Measurements from ENCODE around the gene CEACAM4.
"Not testable (repeated sequence)": the region's sequence is repeated elsewhere in the genome, so short reads cannot be mapped to it uniquely, and the experiment has no call there.

The CEACAM4 gene

GRCh38 chr19:41584931-41585330, 41.9 kb downstream of the CEACAM4 start:
- H3K9me3 ChIP-seq (ENCODE audit: control insufficient read depth, low read length): peaks cover 30% of the 10 kb centered on the region
- H3K4me1 ChIP-seq (ENCODE audit: control insufficient read depth, insufficient read depth, low read length, poor library complexity, severe bottlenecking): no peaks in the 10 kb centered on the region
- 71 to 80% methylated on average over 1 of the region's 1 CpG for WGBS, 2 experiments (ENCODE audit: insufficient coverage in 2 of 2)
- H3K27ac ChIP-seq (ENCODE audit: low read depth, low read length, severe bottlenecking): no peak overlapping the region
- H3K36me3 ChIP-seq (ENCODE audit: control insufficient read depth, insufficient read depth, low read length): no peaks in the 10 kb centered on the region
- no peak overlapping the region for H3K4me3 ChIP-seq (ENCODE audit: extremely low read depth, insufficient read depth, low read length, poor library complexity, severe bottlenecking)

DNA sequence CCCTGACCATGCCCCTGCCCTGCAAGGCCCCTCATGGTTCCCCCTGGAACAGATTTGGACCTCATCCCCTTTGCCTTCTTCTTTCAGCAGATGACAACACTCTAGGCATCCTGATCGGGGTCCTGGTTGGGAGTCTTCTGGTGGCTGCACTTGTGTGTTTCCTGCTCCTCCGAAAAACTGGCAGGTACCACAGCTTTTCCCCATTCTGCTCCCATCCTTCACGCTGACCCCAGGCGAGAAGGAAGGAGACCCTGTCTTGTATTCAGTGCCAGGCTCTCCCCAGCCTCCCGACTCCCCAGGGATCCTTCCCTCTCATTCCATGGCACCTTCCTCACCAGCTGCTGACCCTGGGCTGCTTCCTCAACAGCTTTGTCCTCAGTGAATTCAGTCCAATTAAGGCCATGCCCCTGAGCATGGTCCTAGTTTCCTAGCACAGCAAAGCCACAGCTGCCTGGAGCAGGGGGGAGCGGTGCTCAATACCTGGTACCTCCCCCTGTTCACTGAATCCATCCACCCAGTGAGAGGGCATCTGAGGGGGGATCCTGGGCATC, 42.5 kb downstream of the CEACAM4 start:
- peaks cover 32% of the 10 kb centered on the region for H3K9me3 ChIP-seq (ENCODE audit: control insufficient read depth, low read length)
- H3K4me3 ChIP-seq (ENCODE audit: extremely low read depth, insufficient read depth, low read length, poor library complexity, severe bottlenecking): no peak overlapping the region
- H3K27ac ChIP-seq (ENCODE audit: low read depth, low read length, severe bottlenecking): no peak overlapping the region
- H3K4me1 ChIP-seq (ENCODE audit: control insufficient read depth, insufficient read depth, low read length, poor library complexity, severe bottlenecking): no peaks in the 10 kb centered on the region
- 21 to 55% methylated on average over 4 to 5 of the region's 6 CpGs for WGBS, 2 experiments (ENCODE audit: insufficient coverage in 2 of 2)
- no peaks in the 10 kb centered on the region for H3K36me3 ChIP-seq (ENCODE audit: control insufficient read depth, insufficient read depth, low read length)

DNA sequence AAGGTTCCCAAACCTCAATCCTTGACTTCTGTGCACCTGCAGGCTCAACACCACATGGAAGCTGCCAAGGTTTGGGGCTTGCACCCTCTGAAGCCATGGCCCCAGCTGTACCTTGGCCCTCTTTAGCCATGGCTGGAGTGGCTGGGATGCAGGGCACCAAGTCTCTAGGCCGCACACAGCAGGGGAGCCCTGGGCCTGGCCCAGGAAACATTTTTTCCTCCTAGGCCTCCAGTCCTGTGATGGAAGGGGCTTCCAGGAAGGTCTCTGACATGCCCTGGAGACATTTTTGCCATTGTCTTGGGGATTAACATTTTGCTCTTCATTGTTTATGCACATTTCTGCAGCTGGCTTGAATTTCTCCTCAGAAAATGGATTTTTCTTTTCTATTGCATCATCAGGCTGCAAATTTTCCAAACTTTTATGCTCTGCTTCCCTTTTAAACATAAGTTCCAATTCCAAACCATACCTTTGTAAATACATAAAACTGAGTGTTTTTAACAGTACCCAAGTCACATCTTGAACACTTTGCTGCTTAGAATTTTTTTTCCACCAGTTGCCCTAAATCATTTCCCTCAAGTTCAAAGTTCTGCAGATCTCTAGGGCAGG, 44.2 kb downstream of the CEACAM4 start:
- WGBS, 2 experiments (ENCODE audit: insufficient coverage in 2 of 2): 100% methylated on average over 1 of the region's 1 CpG; no CpG with 5 or more reads in 1 of the 2 experiments
- not testable (repeated sequence) for H3K4me1 ChIP-seq (ENCODE audit: control insufficient read depth, insufficient read depth, low read length, poor library complexity, severe bottlenecking); H3K4me3 ChIP-seq (ENCODE audit: extremely low read depth, insufficient read depth, low read length, poor library complexity, severe bottlenecking); H3K36me3 ChIP-seq (ENCODE audit: control insufficient read depth, insufficient read depth, low read length); H3K27ac ChIP-seq (ENCODE audit: low read depth, low read length, severe bottlenecking)
- H3K9me3 ChIP-seq (ENCODE audit: control insufficient read depth, low read length): peaks cover 32% of the 10 kb centered on the region

- WGBS, 2 experiments (ENCODE audit: insufficient coverage in 2 of 2): 45 to 58% methylated on average over 2 to 3 of the region's 4 CpGs
These were observed 45.8 kb downstream of the CEACAM4 start for GRCh38 chr19:41581068-41581467.

GRCh38 chr19:41578886-41579285, 48.0 kb downstream of the CEACAM4 start:
- Histone ChIP-seq H3K9me3 (ENCODE audit: control insufficient read depth, low read length) (peaks cover 31% of the 10 kb centered on the region), H3K27ac (ENCODE audit: low read depth, low read length, severe bottlenecking) (no peak overlapping the region), H3K4me1 (ENCODE audit: control insufficient read depth, insufficient read depth, low read length, poor library complexity, severe bottlenecking) (no peaks in the 10 kb centered on the region), H3K36me3 (ENCODE audit: control insufficient read depth, insufficient read depth, low read length) (no peaks in the 10 kb centered on the region), H3K4me3 (ENCODE audit: extremely low read depth, insufficient read depth, low read length, poor library complexity, severe bottlenecking) (no peak overlapping the region)
- WGBS, 2 experiments (ENCODE audit: insufficient coverage in 2 of 2): 49 to 54% methylated on average over 2 of the region's 2 CpGs

More at GRCh38 chr19:41581068-41581467, 45.8 kb downstream of the CEACAM4 start:
- peaks cover 32% of the 10 kb centered on the region for H3K9me3 ChIP-seq (ENCODE audit: control insufficient read depth, low read length)
- not testable (repeated sequence) for H3K36me3 ChIP-seq (ENCODE audit: control insufficient read depth, insufficient read depth, low read length); H3K27ac ChIP-seq (ENCODE audit: low read depth, low read length, severe bottlenecking); H3K4me1 ChIP-seq (ENCODE audit: control insufficient read depth, insufficient read depth, low read length, poor library complexity, severe bottlenecking); H3K4me3 ChIP-seq (ENCODE audit: extremely low read depth, insufficient read depth, low read length, poor library complexity, severe bottlenecking)

DNA sequence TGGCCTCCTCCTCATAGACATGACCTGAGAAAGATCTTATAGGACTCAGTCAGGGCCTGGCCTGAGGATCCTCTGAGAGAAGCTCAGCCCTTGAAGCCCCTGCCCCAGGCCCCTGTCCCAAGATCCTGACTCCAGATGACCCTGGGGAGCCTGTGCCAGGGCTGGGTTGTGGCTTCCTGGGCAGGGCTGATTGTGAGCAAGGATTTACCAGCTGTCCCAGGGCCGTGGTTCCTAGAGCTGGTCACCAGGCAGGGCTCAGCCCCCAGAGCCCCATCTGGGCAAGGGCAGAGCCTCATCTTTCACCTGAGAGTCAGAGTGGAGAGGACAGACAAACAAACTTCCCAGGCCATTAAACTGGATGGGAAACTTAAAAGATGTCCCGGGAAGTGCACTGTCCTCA, 49.0 kb downstream of the CEACAM4 start:
- WGBS, 2 experiments (ENCODE audit: insufficient coverage in 2 of 2): 47 to 60% methylated on average over 1 to 2 of the region's 2 CpGs
- H3K36me3 ChIP-seq (ENCODE audit: control insufficient read depth, insufficient read depth, low read length): no peaks in the 10 kb centered on the region
- peaks cover 24% of the 10 kb centered on the region for H3K9me3 ChIP-seq (ENCODE audit: control insufficient read depth, low read length)
- no peak overlapping the region for H3K4me3 ChIP-seq (ENCODE audit: extremely low read depth, insufficient read depth, low read length, poor library complexity, severe bottlenecking)
- no peak overlapping the region for H3K27ac ChIP-seq (ENCODE audit: low read depth, low read length, severe bottlenecking)
- no peaks in the 10 kb centered on the region for H3K4me1 ChIP-seq (ENCODE audit: control insufficient read depth, insufficient read depth, low read length, poor library complexity, severe bottlenecking)

GRCh38 chr19:41577144-41577830, 49.6 kb downstream of the CEACAM4 start:
- Histone ChIP-seq H3K27ac (ENCODE audit: low read depth, low read length, severe bottlenecking) (no peak overlapping the region), H3K36me3 (ENCODE audit: control insufficient read depth, insufficient read depth, low read length) (no peaks in the 10 kb centered on the region), H3K4me3 (ENCODE audit: extremely low read depth, insufficient read depth, low read length, poor library complexity, severe bottlenecking) (no peak overlapping the region), H3K9me3 (ENCODE audit: control insufficient read depth, low read length) (peaks cover 18% of the 10 kb centered on the region), H3K4me1 (ENCODE audit: control insufficient read depth, insufficient read depth, low read length, poor library complexity, severe bottlenecking) (no peaks in the 10 kb centered on the region)
- WGBS, 2 experiments (ENCODE audit: insufficient coverage in 2 of 2): 77 to 82% methylated on average over 13 to 16 of the region's 19 CpGs

GRCh38 chr19:41575998-41576397, 50.9 kb downstream of the CEACAM4 start, which contains the start of gene CEACAM21:
TSS of gene CEACAM21 (plus strand) at chr19:41576166. CDS start at chr19:41576275, 109 bp downstream.
- Histone ChIP-seq H3K36me3 (ENCODE audit: control insufficient read depth, insufficient read depth, low read length) (no peaks in the 10 kb centered on the region), H3K27ac (ENCODE audit: low read depth, low read length, severe bottlenecking) (no peak within 1 kb of the TSS), H3K9me3 (ENCODE audit: control insufficient read depth, low read length) (peaks cover 10% of the 10 kb centered on the region), H3K4me3 (ENCODE audit: extremely low read depth, insufficient read depth, low read length, poor library complexity, severe bottlenecking) (no peak within 1 kb of the TSS), H3K4me1 (ENCODE audit: control insufficient read depth, insufficient read depth, low read length, poor library complexity, severe bottlenecking) (no peaks in the 10 kb centered on the region)
- WGBS, 2 experiments (ENCODE audit: insufficient coverage in 2 of 2): 29 to 51% methylated on average over 4 of the region's 4 CpGs

GRCh38 chr19:41570639-41571112, 56.2 kb downstream of the CEACAM4 start:
- 2 to 5% methylated on average over 7 of the region's 7 CpGs for WGBS, 2 experiments (ENCODE audit: insufficient coverage in 2 of 2)
- H3K4me1 ChIP-seq (ENCODE audit: control insufficient read depth, insufficient read depth, low read length, poor library complexity, severe bottlenecking): no peaks in the 10 kb centered on the region

DNA sequence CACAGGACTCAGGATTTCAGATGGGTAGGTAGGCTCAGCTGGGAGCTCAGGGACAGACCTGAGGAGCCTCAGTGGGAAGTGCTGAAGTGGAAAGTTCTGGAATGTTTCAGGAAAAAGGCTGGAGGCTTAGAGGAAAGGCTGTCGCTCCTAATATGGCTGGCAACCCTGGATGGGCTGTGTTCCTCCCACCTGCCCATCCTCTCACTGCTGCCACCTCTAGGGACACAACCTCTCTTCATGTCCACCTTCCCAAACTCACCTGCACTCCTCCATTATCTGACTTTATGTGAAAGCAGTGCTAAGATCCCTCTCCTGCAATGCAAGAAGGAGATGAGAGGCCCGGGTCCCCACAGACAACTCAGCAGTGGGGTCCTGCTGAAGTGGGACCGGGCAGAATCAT, 56.7 kb downstream of the CEACAM4 start:
- H3K4me1 ChIP-seq (ENCODE audit: control insufficient read depth, insufficient read depth, low read length, poor library complexity, severe bottlenecking): no peaks in the 10 kb centered on the region
- no peak overlapping the region for H3K4me3 ChIP-seq (ENCODE audit: extremely low read depth, insufficient read depth, low read length, poor library complexity, severe bottlenecking)
- H3K36me3 ChIP-seq (ENCODE audit: control insufficient read depth, insufficient read depth, low read length): no peaks in the 10 kb centered on the region
- WGBS, 2 experiments (ENCODE audit: insufficient coverage in 2 of 2): 50 to 80% methylated on average over 1 to 2 of the region's 3 CpGs
- H3K27ac ChIP-seq (ENCODE audit: low read depth, low read length, severe bottlenecking): no peak overlapping the region
- no peaks in the 10 kb centered on the region for H3K9me3 ChIP-seq (ENCODE audit: control insufficient read depth, low read length)

More at GRCh38 chr19:41570639-41571112, 56.2 kb downstream of the CEACAM4 start:
- H3K4me3 ChIP-seq (ENCODE audit: extremely low read depth, insufficient read depth, low read length, poor library complexity, severe bottlenecking): no peak overlapping the region
- no peak overlapping the region for H3K27ac ChIP-seq (ENCODE audit: low read depth, low read length, severe bottlenecking)
- H3K9me3 ChIP-seq (ENCODE audit: control insufficient read depth, low read length): no peaks in the 10 kb centered on the region
- no peaks in the 10 kb centered on the region for H3K36me3 ChIP-seq (ENCODE audit: control insufficient read depth, insufficient read depth, low read length)
